Motor neuron (in vitro differentiated cells): ENCODE measurements around the gene SLC9A3. TPM values are rescaled to one million over a fixed set of nuclear protein-coding genes. Genes with fewer than 3 reads are reported as not detected.
A peak's percentile ranks its signal among the peaks of the same experiment; 100 is the strongest.
"Not testable (repeated sequence)": the region's sequence is repeated elsewhere in the genome, so short reads cannot be mapped to it uniquely, and the experiment has no call there.

ENCODE experiments used
- ATAC-seq, 8 experiments: fragments of 200-7000 bp; cut with Tn5 transposase; replicated peaks in 6 of 8; 2 replicates each; pipeline ENCODE4 v1.8.0; 2021; ENCODE audit warnings: mild to moderate bottlenecking in 8 of 8, moderate library complexity in 8 of 8
- H3K27ac ChIP-seq, 2 donors: fragments of 250-450 bp; sonication (Bioruptor Pico); 2 replicates each; pipeline ENCODE4 v1.9.0; 2021; ENCODE audit warnings: antibody characterized with exemption in 2 of 2, mild to moderate bottlenecking in 2 of 2, moderate library complexity in 1 of 2
- H3K4me1 ChIP-seq, 2 donors: fragments of 250-450 bp; sonication (Bioruptor Pico); replicated peaks in 1 of 2; 2 replicates each; pipeline ENCODE4 v1.6.1; 2021; ENCODE audit warnings: antibody characterized with exemption in 2 of 2, mild to moderate bottlenecking in 2 of 2, moderate library complexity in 1 of 2
- H3K4me3 ChIP-seq, 5 donors: fragments of 250-450 bp; sonication (Bioruptor Pico); 2 replicates each; pipeline ENCODE4 v1.9.0; 2021; ENCODE audit warnings: antibody characterized with exemption in 5 of 5, mild to moderate bottlenecking in 5 of 5, moderate library complexity in 4 of 5
- WGBS, 10 experiments: fragments of 450-650 bp; shearing (Covaris generic); methylation state at CpG; one replicate each; pipeline ENCODE4 v1.0.0; 2022; 5-methylcytosine and 5-hydroxymethylcytosine counted together
- in situ Hi-C, 9 experiments: fragments of 400-800 bp; cut with MboI; loops; one replicate each; pipeline ENCODE4 v1.15.0; 2021; ENCODE audit warnings: low sequenced_read_pairs in 9 of 9, low pct_unique_long_range_greater_than_20kb in 2 of 9; ENCODE audit not compliant: unreplicated experiment in 9 of 9
- total RNA-seq, 8 experiments: library from RNA; unstranded; fragments of 300-600 nt; gene quantifications; 2 replicates each; pipeline versions ENCODE4 v1.2.3 to v1.2.4, GENCODE V29; 2022

Gene SLC9A3
- total RNA-seq, 8 experiments from 2014 or later: 0.97 to 92.5 (median 1.6) TPM

- no CpG with 5 or more reads among the region's 50 CpGs for WGBS, 10 experiments
- H3K27ac ChIP-seq, in situ Hi-C loops, ATAC-seq: not testable (repeated sequence)
- H3K4me1 ChIP-seq: peaks cover 12 to 21% of the 10 kb centered on the region in 2 donors
- H3K4me3 ChIP-seq: peak overlapping the region; percentile 23 to 39 (median 28)
Measured at GRCh38 chr5:474232-474839, 49.9 kb downstream of the SLC9A3 start.

GRCh38 chr5:473551-474192 is 50.6 kb downstream of the SLC9A3 start:
- in situ Hi-C loops: no loop called here
- WGBS, 10 experiments: 0% methylated on average over 5 of the region's 44 CpGs; no CpG with 5 or more reads in 9 of the 10 experiments
- H3K4me1 ChIP-seq: peaks cover 12 to 21% of the 10 kb centered on the region in 2 donors
- ATAC-seq: peak; percentile 4 to 53 (median 46)
- H3K4me3 ChIP-seq: peak overlapping the region; percentile 53 to 97 (median 65)
- H3K27ac ChIP-seq: peak overlapping the region; percentile 17 to 45

GRCh38 chr5:472656-473550 is 51.3 kb downstream of the SLC9A3 start:
- Histone ChIP-seq H3K4me3 (peak overlapping the region; percentile 53 to 97 (median 65)), H3K4me1 (peaks cover 12 to 21% of the 10 kb centered on the region in 2 donors), H3K27ac (peak overlapping the region; percentile 68 to 88)
- peak; percentile 72 to 85 (median 80) for ATAC-seq
- WGBS, 10 experiments: 0 to 10% methylated on average over 3 to 4 of the region's 137 CpGs; no CpG with 5 or more reads in 8 of the 10 experiments
- in situ Hi-C loops: no loop called here

GRCh38 chr5:472076-472655 is 52.1 kb downstream of the SLC9A3 start:
- in situ Hi-C loops: no loop called here
- Histone ChIP-seq H3K4me3 (peak overlapping the region; percentile 53 to 97 (median 65)), H3K27ac (peak overlapping the region; percentile 68 to 88), H3K4me1 (peaks cover 12 to 21% of the 10 kb centered on the region in 2 donors)
- 0 to 50% (median 20%) methylated on average over 1 to 4 of the region's 30 CpGs; no CpG with 5 or more reads in 5 of the 10 experiments for WGBS, 10 experiments
- ATAC-seq: peak; percentile 0 to 10 (median 2)

- 60 to 100% (median 67%) methylated on average over 1 to 6 of the region's 6 CpGs; no CpG with 5 or more reads in 1 of the 10 experiments for WGBS, 10 experiments
- in situ Hi-C loops: no loop called here
- Histone ChIP-seq H3K27ac (no peak overlapping the region), H3K4me1 (peaks cover 12 to 21% of the 10 kb centered on the region in 2 donors), H3K4me3 (peak overlapping the region; percentile 53 to 97 (median 65))
- ATAC-seq: no peak
Measured at GRCh38 chr5:471750-472058, 52.5 kb downstream of the SLC9A3 start.

GRCh38 chr5:470961-471749 is 53.1 kb downstream of the SLC9A3 start:
- in situ Hi-C loops: no loop called here
- peaks cover 12 to 19% of the 10 kb centered on the region in 2 donors for H3K4me1 ChIP-seq
- peak overlapping the region in 3 of 5 donors; percentile 53 to 97 (median 65) for H3K4me3 ChIP-seq
- 83 to 100% (median 87%) methylated on average over 1 to 18 of the region's 31 CpGs; no CpG with 5 or more reads in 3 of the 10 experiments for WGBS, 10 experiments
- ATAC-seq: no peak
- H3K27ac ChIP-seq: no peak overlapping the region

- WGBS, 10 experiments: 87 to 100% (median 98%) methylated on average over 2 to 16 of the region's 19 CpGs; no CpG with 5 or more reads in 3 of the 10 experiments
- H3K4me3 ChIP-seq: no peak overlapping the region
- in situ Hi-C loops: no loop called here
- H3K4me1 ChIP-seq: peaks cover 8 to 11% of the 10 kb centered on the region in 2 donors
- ATAC-seq: no peak
- no peak overlapping the region for H3K27ac ChIP-seq
Measured at GRCh38 chr5:469752-470483, 54.3 kb downstream of the SLC9A3 start.

GRCh38 chr5:468401-468800 is 55.8 kb downstream of the SLC9A3 start:
- no peak overlapping the region for H3K27ac ChIP-seq
- in situ Hi-C loops: no loop called here
- H3K4me1 ChIP-seq: peaks cover 6 to 9% of the 10 kb centered on the region in 2 donors
- no peak overlapping the region for H3K4me3 ChIP-seq
- WGBS, 10 experiments: 85 to 96% (median 90%) methylated on average over 2 to 4 of the region's 6 CpGs; no CpG with 5 or more reads in 7 of the 10 experiments
- ATAC-seq: no peak

- Histone ChIP-seq H3K4me3 (no peak overlapping the region), H3K4me1 (peaks cover 5 to 6% of the 10 kb centered on the region in 2 donors), H3K27ac (no peak overlapping the region)
- WGBS, 10 experiments: 80 to 100% (median 93%) methylated on average over 1 to 17 of the region's 30 CpGs; no CpG with 5 or more reads in 5 of the 10 experiments
- ATAC-seq: peak in 4 of 8 experiments; percentile 11 to 27 (median 18)
- in situ Hi-C loops: no loop called here
Measured at GRCh38 chr5:466661-467310, 57.5 kb downstream of the SLC9A3 start.

GRCh38 chr5:465591-466403 is 58.5 kb downstream of the SLC9A3 start:
- 83 to 100% (median 95%) methylated on average over 2 to 7 of the region's 29 CpGs; no CpG with 5 or more reads in 6 of the 10 experiments for WGBS, 10 experiments
- no peak overlapping the region for H3K27ac ChIP-seq
- no peaks in the 10 kb centered on the region for H3K4me1 ChIP-seq
- H3K4me3 ChIP-seq: no peak overlapping the region
- peak in 4 of 8 experiments; percentile 12 to 20 (median 16) for ATAC-seq
- in situ Hi-C loops: no loop called here
